ENCODE measurements around the gene RGS11. TPM values are rescaled to one million over a fixed set of nuclear protein-coding genes. Genes with fewer than 3 reads are reported as not detected.

The RGS11 gene
- total and polyA plus RNA-seq, 9 of the 15 experiments (the other 6 are each of a cell fraction or from before 2014, with no cell fraction given), result not detected

DNA sequence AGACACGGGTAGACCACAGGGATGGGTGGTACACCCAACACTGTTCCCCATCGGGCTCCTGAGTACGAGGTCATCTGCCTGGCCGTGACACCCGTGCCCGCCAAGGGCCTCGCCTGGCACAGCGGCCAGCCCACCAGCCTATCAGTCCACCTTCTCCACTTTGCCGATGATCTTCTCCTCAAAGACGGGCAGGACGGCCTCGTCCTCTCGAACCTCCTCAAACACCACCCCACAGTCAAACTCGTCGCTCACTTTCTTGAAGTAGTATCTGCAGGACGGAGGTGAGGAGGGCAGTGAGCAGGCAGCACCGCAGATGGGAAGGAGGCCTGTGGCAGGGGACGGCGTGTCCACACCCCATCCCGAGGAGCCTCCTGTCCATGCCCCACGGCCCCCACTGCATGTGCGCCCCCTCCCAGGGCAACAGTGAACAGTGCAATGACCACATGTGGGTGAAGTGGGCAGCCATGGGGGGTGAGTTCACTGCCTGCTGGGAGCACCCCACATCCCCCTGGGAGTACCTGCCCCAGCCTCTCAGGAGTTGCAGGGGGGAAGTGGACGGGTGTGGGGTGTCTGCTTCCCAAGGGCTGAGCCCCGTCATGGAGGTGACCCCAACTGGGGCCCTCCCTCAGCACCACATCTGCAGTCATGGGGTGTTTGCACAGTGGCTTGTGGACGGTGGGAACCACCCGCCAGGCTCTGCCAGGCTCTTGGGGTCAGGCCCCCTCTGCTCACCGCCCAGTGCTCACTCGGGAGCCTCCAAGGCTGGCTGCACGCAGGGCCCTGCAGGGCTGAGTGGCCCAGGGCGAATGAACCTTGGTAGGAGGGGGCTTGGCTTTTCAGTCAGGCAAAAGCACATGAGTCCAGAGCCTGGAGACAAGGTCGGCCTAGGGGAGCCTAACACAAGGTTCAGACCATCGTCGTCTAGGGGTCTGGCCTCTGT is 12.5 kb upstream of the RGS11 start:
- Histone ChIP-seq H3K4me3 (no peak overlapping the region), H2AFZ (ENCODE audit: low read depth, low read length) (no peak overlapping the region), H3K4me1 (replicated peaks in 1 of 2; ENCODE audit: control insufficient read depth in 2 of 2, insufficient read depth in 2 of 2, low read length in 2 of 2) (peaks cover 0 to 42% of the 10 kb centered on the region in 2 experiments; a peak in 2 of 5 replicates), H3K9me3 (replicated peaks; ENCODE audit: control insufficient read depth, insufficient read depth, low read depth, low read length) (no peaks in the 10 kb centered on the region), H3K27me3 (ENCODE audit: control insufficient read depth in 2 of 2, insufficient read depth in 2 of 2, low read length in 2 of 2) (no peaks in the 10 kb centered on the region), H3K9ac (ENCODE audit: insufficient read depth in 1 of 2, low read depth in 2 of 2, low read length in 2 of 2) (no peak overlapping the region; a peak in 1 of 4 replicates), H3K79me2 (ENCODE audit: control insufficient read depth, insufficient read depth, low read length) (no peaks in the 10 kb centered on the region), H3K36me3 (ENCODE audit: control insufficient read depth, insufficient read depth, low read length) (peaks cover 66% of the 10 kb centered on the region; the same call in 1 of the 3 replicates), H3K27ac (ENCODE audit: extremely low read depth, low read depth, low read length) (no peak overlapping the region), H3K4me2 (ENCODE audit: insufficient read depth, low read length) (no peak overlapping the region), H3K9me1 (ENCODE audit: control insufficient read depth, insufficient read depth, low read length) (no peaks in the 10 kb centered on the region), H4K20me1 (replicated peaks; ENCODE audit: control insufficient read depth, insufficient read depth, low read length) (no peaks in the 10 kb centered on the region)
- intact Hi-C loops (cut with micrococcal nuclease), result no loop called here
- no peak for TF ChIP-seq SMARCC2 (IDR thresholded peaks at IDR 0.05; ENCODE audit: low read depth)
- peak; percentile 57 for TF ChIP-seq RBM22 (IDR thresholded peaks at IDR 0.05; ENCODE audit: low read depth, low read length, poor library complexity, severe bottlenecking)
- TF ChIP-seq POLR2G (IDR thresholded peaks at IDR 0.05; ENCODE audit: low read depth, low read length), result peak; percentile 56
- ChIA-PET CTCF (ENCODE audit: low intra/inter-chr PET ratio) (no interaction called here), POLR2A (no interaction called here)
- FAIRE-seq, result no peak
- ATAC-seq, result no peak
- no TSS peak for BruUV-seq (replicated peaks)
- WGBS (ENCODE audit: insufficient coverage, low coverage, missing lambda C conversion rate), result 95% methylated on average over 31 of the region's 33 CpGs
- in situ Hi-C loops (cut with MboI), result no loop called here
- no peak for DNase-seq (ENCODE audit: extremely low read depth in 1 of 4, low spot score in 3 of 4)

DNA sequence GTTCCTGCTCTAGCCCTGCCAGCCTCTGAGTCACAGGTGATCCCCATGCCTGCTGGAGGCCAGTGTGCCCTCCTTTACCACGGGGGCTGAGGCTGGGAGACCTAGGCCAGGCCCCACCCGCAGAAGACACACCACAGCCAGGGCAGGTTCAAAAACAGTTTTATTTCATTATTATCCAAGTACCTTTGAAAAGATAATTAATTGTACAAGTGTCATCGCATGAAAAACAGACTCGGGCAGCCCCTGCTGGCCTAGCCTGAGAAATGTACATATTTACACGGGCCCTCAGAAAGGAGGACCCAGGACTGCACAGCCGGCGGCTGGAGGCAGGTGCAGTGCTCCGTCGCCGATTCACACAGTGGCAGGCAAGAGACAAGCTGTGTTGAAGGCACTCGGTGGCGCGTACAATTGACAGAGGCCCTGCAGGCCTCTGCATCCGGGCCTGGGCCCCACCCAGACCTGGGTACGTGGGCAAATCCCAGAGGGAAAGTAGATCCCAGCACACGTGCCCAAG is 11.6 kb upstream of the RGS11 start:
- H3K9ac ChIP-seq (ENCODE audit: insufficient read depth in 1 of 2, low read depth in 2 of 2, low read length in 2 of 2), result no peak overlapping the region
- H3K4me3 ChIP-seq, result no peak overlapping the region
- peaks cover 57% of the 10 kb centered on the region; the same call in 1 of the 3 replicates for H3K36me3 ChIP-seq (ENCODE audit: control insufficient read depth, insufficient read depth, low read length)
- H3K9me3 ChIP-seq (replicated peaks; ENCODE audit: control insufficient read depth, insufficient read depth, low read depth, low read length), result no peaks in the 10 kb centered on the region
- H3K9me1 ChIP-seq (ENCODE audit: control insufficient read depth, insufficient read depth, low read length), result no peaks in the 10 kb centered on the region
- H3K27ac ChIP-seq (ENCODE audit: extremely low read depth, low read depth, low read length), result no peak overlapping the region
- no peaks in the 10 kb centered on the region for H3K79me2 ChIP-seq (ENCODE audit: control insufficient read depth, insufficient read depth, low read length)
- no TSS peak for BruUV-seq (replicated peaks)
- no peak for FAIRE-seq
- WGBS (ENCODE audit: insufficient coverage, low coverage, missing lambda C conversion rate), result 89% methylated on average over 16 of the region's 16 CpGs
- peak; percentile 32; the same call in 1 of the 3 replicates for ATAC-seq
- no peaks in the 10 kb centered on the region for H3K27me3 ChIP-seq (ENCODE audit: control insufficient read depth in 2 of 2, insufficient read depth in 2 of 2, low read length in 2 of 2)
- ChIA-PET CTCF (ENCODE audit: low intra/inter-chr PET ratio) (no interaction called here), POLR2A (interaction anchor here (0.5 kb wide), 1 partner anchor 231 kb away, joined by 3 read pairs; no protein-coding TSS in a partner anchor)
- H2AFZ ChIP-seq (ENCODE audit: low read depth, low read length), result no peak overlapping the region
- intact Hi-C loops (cut with micrococcal nuclease) (no loop called here), in situ Hi-C loops (cut with MboI) (no loop called here)
- no peaks in the 10 kb centered on the region for H4K20me1 ChIP-seq (replicated peaks; ENCODE audit: control insufficient read depth, insufficient read depth, low read length)
- no peak overlapping the region for H3K4me2 ChIP-seq (ENCODE audit: insufficient read depth, low read length)
- H3K4me1 ChIP-seq (replicated peaks in 1 of 2; ENCODE audit: control insufficient read depth in 2 of 2, insufficient read depth in 2 of 2, low read length in 2 of 2), result peaks cover 0 to 50% of the 10 kb centered on the region in 2 experiments; a peak in 2 of 5 replicates
- no peak for DNase-seq (ENCODE audit: extremely low read depth in 1 of 4, low spot score in 3 of 4)
- TF ChIP-seq, protein P1, sequence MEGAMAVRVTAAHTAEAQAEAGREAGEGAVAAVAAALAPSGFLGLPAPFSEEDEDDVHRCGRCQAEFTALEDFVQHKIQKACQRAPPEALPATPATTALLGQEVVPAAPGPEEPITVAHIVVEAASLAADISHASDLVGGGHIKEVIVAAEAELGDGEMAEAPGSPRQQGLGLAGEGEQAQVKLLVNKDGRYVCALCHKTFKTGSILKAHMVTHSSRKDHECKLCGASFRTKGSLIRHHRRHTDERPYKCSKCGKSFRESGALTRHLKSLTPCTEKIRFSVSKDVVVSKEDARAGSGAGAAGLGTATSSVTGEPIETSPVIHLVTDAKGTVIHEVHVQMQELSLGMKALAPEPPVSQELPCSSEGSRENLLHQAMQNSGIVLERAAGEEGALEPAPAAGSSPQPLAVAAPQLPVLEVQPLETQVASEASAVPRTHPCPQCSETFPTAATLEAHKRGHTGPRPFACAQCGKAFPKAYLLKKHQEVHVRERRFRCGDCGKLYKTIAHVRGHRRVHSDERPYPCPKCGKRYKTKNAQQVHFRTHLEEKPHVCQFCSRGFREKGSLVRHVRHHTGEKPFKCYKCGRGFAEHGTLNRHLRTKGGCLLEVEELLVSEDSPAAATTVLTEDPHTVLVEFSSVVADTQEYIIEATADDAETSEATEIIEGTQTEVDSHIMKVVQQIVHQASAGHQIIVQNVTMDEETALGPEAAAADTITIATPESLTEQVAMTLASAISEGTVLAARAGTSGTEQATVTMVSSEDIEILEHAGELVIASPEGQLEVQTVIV (CRISPR knock-in tag; IDR thresholded peaks at IDR 0.05; ENCODE audit: borderline replicate concordance), result no peak
- TF ChIP-seq RAD21 (CRISPR knock-in tag; conservative IDR thresholded peaks at IDR 0.05 in 1 of 2, IDR thresholded peaks at IDR 0.05 in 1 of 2) (0 out of 4 replicates have a peak, but pooled peaks of 1 of the 2 experiments have one; percentile 8), TSC22D4 (tag; IDR thresholded peaks at IDR 0.05) (no peak)
